DMS114 treated with DMSO at 0.1 percent for 48 hours (cell line): ENCODE data around the gene MLF2.

ENCODE experiments used
- DNase-seq: peaks from one replicate; lab custom pipeline; 2025; ENCODE audit not compliant: unreplicated experiment; lab: John Stamatoyannopoulos, UW

The MLF2 gene

GRCh38 chr12:6778574-6779550, 25.9 kb upstream of the MLF2 start:
- DNase-seq = peak; percentile 84

GRCh38 chr12:6778217-6778573, 25.3 kb upstream of the MLF2 start:
- no peak for DNase-seq

GRCh38 chr12:6777386-6777785, 24.4 kb upstream of the MLF2 start:
- DNase-seq = no peak

GRCh38 chr12:6775185-6776174, 22.5 kb upstream of the MLF2 start:
- DNase-seq = no peak

- no peak for DNase-seq
Measured at GRCh38 chr12:6774499-6775062, 21.6 kb upstream of the MLF2 start.

GRCh38 chr12:6773590-6774351, 20.8 kb upstream of the MLF2 start:
- no peak for DNase-seq

GRCh38 chr12:6772726-6773589, 20.0 kb upstream of the MLF2 start:
- DNase-seq = no peak

GRCh38 chr12:6772331-6772695, 19.4 kb upstream of the MLF2 start, which contains the start of gene LAG3:
TSS of gene LAG3 (plus strand) at chr12:6772520. CDS start at chr12:6772853, 333 bp downstream.
- no peak for DNase-seq

- DNase-seq = no peak
Measured at GRCh38 chr12:6771509-6772330, 18.8 kb upstream of the MLF2 start.

- no peak for DNase-seq
Measured at GRCh38 chr12:6771091-6771495, 18.2 kb upstream of the MLF2 start.

- DNase-seq = no peak
Measured at GRCh38 chr12:6770600-6770999, 17.7 kb upstream of the MLF2 start.

- no peak for DNase-seq
Measured at GRCh38 chr12:6770094-6770493, 17.2 kb upstream of the MLF2 start.

- no peak for DNase-seq
Measured at GRCh38 chr12:6769666-6770065, 16.7 kb upstream of the MLF2 start.

- DNase-seq = no peak
Measured at GRCh38 chr12:6768990-6769389, 16.0 kb upstream of the MLF2 start.

- no peak for DNase-seq
Measured at GRCh38 chr12:6768437-6768914, 15.5 kb upstream of the MLF2 start.

GRCh38 chr12:6767353-6768319, 14.7 kb upstream of the MLF2 start:
- no peak for DNase-seq

- no peak for DNase-seq
Measured at GRCh38 chr12:6766651-6767349, 13.9 kb upstream of the MLF2 start.
